MG63 (cell line): ENCODE results near the gene ATP8B1. TPM values are rescaled to one million over a fixed set of nuclear protein-coding genes. Genes with fewer than 3 reads are reported as not detected.
"Not testable (repeated sequence)": the region's sequence is repeated elsewhere in the genome, so short reads cannot be mapped to it uniquely, and the experiment has no call there.

Source experiments
- DNase-seq: peaks from one replicate; pipeline ENCODE4 v3.0.0-alpha.2; 2020
- H3K27me3 ChIP-seq: fragments of 250-450 bp; sonication (Bioruptor Pico); 2 replicates; pipeline ENCODE4 v1.5.1; 2020; ENCODE audit warnings: mild to moderate bottlenecking, moderate library complexity
- H3K36me3 ChIP-seq: fragments of 250-450 bp; sonication (Bioruptor Pico); 2 replicates; pipeline ENCODE4 v1.5.1; 2020; ENCODE audit warnings: mild to moderate bottlenecking, moderate library complexity
- H3K4me3 ChIP-seq: fragments of 250-450 bp; sonication (Bioruptor Pico); 2 replicates; pipeline ENCODE4 v1.5.1; 2020; ENCODE audit warnings: mild to moderate bottlenecking, moderate library complexity
- H3K9me3 ChIP-seq: fragments of 250-450 bp; sonication (Bioruptor Pico); 2 replicates; pipeline ENCODE4 v1.5.1; 2020; ENCODE audit warnings: mild to moderate bottlenecking, moderate library complexity
- total RNA-seq: library from RNA; depleted of rRNA; stranded (reverse); fragments of >200 nt; shearing (Covaris generic); gene quantifications from 2 replicates; pipeline ENCODE4 v1.2.3, GENCODE V29; 2014; ENCODE audit warnings: low replicate concordance; rRNA removed

The ATP8B1 gene
- 61.4 and 68.0 TPM in 2 replicates for total RNA-seq

DNA sequence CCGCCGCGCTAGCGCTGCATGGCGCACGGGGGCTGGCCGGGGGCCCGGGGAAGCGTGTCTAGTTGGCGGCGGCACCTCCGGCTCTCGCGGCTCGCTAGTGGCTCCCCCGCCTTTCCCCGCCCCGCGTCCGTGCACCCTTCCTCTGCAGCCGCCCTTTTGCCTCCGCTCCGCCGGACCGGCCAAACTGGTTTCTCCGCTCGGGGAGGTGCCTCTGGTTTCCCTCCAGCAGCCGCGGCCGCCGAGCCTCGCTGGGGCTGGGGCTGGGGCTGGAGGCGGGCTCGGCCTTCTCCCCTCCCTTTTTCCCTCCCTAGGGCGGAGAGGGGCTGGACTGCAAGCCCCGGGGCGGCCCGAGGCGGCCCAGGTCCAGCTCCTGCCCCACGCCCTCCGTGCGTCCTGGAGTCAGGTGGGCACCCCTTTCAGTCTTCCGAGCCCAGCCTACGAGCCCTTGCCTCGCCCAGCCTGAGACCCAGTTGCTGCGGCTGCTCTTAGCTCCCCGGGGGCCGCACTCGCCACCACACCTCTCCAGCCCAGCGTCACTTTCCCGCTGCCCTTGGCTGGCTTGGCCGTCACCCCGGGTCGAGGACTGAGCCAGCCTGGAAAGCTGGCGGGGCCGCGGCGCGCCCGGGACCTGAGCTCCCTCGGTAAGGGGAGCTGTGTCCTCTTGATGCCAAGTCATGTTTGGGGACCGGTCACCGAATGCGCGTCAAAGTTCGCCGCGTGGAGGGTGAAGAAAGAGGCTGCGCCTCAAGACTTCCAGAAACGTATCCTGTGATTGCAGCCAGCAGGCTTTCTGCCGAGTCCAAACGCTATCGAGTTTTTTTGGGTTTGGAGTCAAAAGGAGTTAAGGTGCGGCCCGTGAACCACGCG, at the start of gene ATP8B1:
Gene ATP8B1, minus strand, starts transcription at position 213 of the 867 bp plus-strand sequence. CDS start 71,508 bp downstream, outside the sequence.
- peaks cover 25% of the 10 kb centered on the region for H3K36me3 ChIP-seq
- peak within 1 kb of the TSS; percentile 89 for H3K4me3 ChIP-seq
- no peaks in the 10 kb centered on the region for H3K9me3 ChIP-seq
- DNase-seq, result peak; percentile 84
- H3K27me3 ChIP-seq, result no peaks in the 10 kb centered on the region

DNA sequence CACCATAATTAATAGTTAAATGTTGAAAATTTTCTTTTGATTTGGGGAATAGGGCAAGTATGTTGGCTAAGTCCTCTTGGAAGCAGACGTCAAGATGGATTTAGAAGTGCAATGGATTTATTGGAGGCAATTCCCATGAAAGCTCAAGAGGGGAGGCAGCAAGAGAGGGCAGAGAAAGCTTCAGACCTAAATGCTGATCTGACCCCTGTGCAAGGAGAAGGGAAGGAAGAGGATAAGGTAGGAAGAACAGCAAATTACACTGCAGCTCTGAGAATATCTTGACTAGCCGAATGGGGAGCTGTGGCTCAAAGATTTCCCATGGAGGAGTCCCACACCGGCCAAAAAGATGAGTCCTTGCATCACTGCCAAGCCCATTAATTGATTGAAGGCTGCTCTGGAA, 46.9 kb upstream of the ATP8B1 start:
- no peaks in the 10 kb centered on the region for H3K36me3 ChIP-seq
- no peak for DNase-seq
- H3K4me3 ChIP-seq, result no peak overlapping the region
- H3K27me3 ChIP-seq, result no peaks in the 10 kb centered on the region
- no peaks in the 10 kb centered on the region for H3K9me3 ChIP-seq

DNA sequence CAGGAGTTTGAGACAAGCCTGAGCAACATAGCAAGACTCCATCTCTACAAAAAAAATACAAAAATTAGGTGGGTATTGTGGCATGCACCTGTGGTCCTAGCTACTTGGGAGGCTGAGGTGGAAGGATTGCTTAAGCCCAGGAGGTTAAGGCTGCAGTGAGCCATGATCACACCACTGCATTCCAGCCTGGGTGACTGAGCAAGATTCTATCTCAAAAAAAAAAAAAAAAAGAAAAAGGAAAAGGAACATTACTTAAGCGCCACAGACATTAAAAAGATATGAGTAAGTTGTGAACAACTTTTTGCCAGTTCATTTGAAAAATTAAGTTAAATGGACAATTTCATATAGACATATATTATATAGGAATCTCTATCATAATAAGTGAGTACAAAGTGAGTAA, 45.3 kb upstream of the ATP8B1 start:
- peak; percentile 4 for DNase-seq

DNA sequence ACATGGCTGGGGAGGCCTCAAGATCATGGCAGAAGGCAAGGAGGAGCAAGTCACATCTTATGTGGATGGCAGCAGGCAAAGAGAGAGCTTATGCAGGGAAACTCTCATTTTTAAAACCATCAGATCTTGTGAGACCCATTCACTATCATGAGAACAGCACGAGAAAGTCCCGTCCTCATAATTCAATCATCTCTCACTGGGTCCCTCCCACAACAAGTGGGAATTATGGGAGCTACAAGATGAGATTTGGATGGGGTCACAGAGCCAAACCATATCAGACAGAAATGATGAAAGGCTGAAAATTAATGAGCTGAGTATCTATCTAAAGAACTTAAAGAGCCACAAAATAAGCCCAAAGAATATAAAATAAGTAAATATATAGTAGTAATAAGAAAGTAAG, 44.3 kb upstream of the ATP8B1 start:
- H3K27me3 ChIP-seq, H3K36me3 ChIP-seq, H3K9me3 ChIP-seq, H3K4me3 ChIP-seq, DNase-seq: not testable (repeated sequence)

More for the DNA sequence above, 45.3 kb upstream of the ATP8B1 start:
- not testable (repeated sequence) for H3K27me3 ChIP-seq, H3K4me3 ChIP-seq, H3K9me3 ChIP-seq, H3K36me3 ChIP-seq

DNA sequence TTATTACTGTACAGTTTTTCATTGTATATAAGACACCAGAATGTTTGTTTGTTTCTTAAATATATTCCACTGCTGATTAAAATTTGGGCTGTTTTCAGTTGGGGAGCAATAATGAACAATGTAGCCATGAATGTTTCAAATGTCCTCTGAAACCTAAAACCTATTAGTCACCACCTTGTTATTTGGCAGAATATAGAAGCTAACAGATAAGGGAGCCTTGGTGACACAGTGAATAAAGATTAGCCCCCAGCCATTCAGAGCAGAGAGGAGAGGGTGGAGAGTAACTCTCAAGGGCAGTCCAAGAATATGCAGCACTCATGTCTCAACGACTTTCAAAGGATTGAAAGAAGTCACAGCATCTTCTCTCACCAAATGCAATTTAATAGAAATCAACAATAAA, 43.1 kb upstream of the ATP8B1 start:
- peak; percentile 50 for DNase-seq
- no peaks in the 10 kb centered on the region for H3K9me3 ChIP-seq

DNA sequence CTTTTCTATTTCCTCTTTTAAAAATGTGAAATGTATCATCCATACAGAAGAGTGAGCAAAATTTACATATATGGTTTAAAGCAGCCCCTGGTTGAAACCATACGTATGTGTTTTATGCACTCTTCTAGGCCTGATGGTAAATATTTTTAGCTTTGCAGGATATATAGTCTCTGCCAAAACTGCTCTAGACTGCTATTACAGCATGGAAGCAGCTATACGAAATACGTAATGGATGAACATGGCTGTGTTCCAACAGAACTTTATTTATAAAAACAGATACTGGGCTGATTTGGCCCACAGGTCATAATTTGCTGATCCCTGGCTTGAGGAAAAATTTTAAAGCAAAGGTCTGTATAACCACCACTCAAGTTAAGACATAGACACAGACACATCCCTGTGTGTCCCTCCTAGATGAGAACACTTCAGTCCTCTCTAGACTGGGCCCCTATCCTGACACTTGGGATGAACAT, 42.5 kb upstream of the ATP8B1 start:
- Histone ChIP-seq H3K9me3 (no peaks in the 10 kb centered on the region), H3K27me3 (no peaks in the 10 kb centered on the region), H3K36me3 (no peaks in the 10 kb centered on the region), H3K4me3 (no peak overlapping the region)
- DNase-seq, result no peak

More for the DNA sequence above, 43.1 kb upstream of the ATP8B1 start:
- no peaks in the 10 kb centered on the region for H3K27me3 ChIP-seq
- no peaks in the 10 kb centered on the region for H3K36me3 ChIP-seq
- no peak overlapping the region for H3K4me3 ChIP-seq

DNA sequence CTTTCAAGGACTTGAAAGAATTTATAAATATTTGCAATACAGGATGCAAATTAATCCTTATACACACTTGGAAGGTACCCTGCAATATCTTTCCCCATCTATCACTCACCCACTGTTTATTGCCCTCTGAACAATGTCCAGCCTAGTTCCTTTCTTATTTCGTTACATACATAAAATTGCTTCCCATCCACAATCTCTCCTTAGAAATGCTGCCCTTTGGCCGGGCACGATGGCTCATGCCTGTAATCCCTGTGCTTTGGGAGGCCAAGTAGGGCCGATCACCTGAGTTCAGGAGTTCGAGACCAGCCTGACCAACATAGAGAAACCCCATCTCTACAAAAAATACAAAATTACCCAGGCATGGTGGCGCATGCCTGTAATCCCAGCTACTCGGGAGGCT, 41.2 kb upstream of the ATP8B1 start:
- no peak overlapping the region for H3K4me3 ChIP-seq

DNA sequence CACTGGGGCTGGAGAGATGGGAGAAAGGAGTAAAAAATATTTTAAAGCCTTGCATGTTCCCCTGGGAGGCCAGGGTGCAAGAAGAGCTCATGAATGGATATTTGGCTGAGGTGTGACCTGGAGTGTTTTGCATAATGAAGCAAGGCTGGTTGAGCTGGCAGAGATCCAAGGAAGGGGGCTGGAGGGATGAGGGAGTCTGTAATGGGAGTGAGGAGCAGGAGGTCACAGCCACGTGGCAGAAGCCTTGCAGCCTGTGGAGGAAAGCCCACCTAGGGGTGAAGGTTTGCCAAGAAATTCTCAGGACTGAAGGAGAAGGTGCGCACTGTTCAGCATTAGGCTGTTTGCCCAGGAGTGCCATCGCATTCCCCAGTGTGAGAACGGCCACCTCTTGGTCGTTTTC, 40.3 kb upstream of the ATP8B1 start:
- no peak overlapping the region for H3K4me3 ChIP-seq
- H3K9me3 ChIP-seq, result no peaks in the 10 kb centered on the region
- H3K36me3 ChIP-seq, result no peaks in the 10 kb centered on the region
- no peaks in the 10 kb centered on the region for H3K27me3 ChIP-seq
- no peak for DNase-seq

More for the DNA sequence above, 41.2 kb upstream of the ATP8B1 start:
- Histone ChIP-seq H3K9me3 (no peaks in the 10 kb centered on the region), H3K36me3 (no peaks in the 10 kb centered on the region), H3K27me3 (no peaks in the 10 kb centered on the region)
- DNase-seq, result no peak

DNA sequence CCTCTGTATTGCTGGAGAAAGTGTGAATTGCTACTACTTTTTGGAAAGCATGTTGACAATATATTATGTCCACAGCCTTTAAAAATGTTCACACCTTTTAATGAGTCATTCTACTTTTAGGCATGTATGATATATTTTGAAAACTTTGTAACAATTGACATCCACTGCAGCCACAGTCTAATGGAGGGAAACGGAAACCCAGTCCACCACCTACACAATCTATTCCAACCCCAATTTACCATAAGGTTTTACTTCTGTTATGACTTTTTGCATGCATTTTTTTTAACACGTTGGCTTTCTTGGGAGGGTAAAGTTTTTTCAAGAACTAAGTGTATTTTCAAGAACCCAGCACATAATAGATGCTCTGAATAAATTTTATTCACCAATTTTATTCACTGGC, 38.5 kb upstream of the ATP8B1 start:
- Histone ChIP-seq H3K9me3 (no peaks in the 10 kb centered on the region), H3K27me3 (no peaks in the 10 kb centered on the region), H3K4me3 (no peak overlapping the region), H3K36me3 (no peaks in the 10 kb centered on the region)
- DNase-seq, result no peak

DNA sequence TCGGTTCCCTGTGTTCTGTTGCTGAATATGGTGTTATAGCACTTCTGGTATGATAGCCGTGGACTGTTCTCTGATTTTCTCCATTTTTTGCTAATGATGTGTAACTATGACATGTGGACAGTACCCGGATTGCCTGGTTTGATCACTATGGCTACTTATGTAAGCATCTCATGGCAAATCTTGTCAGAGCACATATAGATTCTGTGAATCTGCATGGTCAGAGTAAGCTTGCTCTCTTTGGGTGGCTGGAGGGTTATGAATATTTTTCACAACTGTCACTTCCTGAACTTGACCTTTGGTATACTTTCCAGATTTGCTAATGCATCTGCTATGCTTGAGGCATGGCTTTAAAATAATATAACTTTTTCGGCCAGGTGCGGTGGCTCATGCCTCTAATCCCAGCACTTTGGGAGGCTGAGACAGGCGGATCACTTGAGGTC, 36.8 kb upstream of the ATP8B1 start:
- DNase-seq, result peak; percentile 58
- H3K9me3 ChIP-seq, result no peaks in the 10 kb centered on the region
- no peaks in the 10 kb centered on the region for H3K27me3 ChIP-seq
- H3K36me3 ChIP-seq, result no peaks in the 10 kb centered on the region
- no peak overlapping the region for H3K4me3 ChIP-seq

DNA sequence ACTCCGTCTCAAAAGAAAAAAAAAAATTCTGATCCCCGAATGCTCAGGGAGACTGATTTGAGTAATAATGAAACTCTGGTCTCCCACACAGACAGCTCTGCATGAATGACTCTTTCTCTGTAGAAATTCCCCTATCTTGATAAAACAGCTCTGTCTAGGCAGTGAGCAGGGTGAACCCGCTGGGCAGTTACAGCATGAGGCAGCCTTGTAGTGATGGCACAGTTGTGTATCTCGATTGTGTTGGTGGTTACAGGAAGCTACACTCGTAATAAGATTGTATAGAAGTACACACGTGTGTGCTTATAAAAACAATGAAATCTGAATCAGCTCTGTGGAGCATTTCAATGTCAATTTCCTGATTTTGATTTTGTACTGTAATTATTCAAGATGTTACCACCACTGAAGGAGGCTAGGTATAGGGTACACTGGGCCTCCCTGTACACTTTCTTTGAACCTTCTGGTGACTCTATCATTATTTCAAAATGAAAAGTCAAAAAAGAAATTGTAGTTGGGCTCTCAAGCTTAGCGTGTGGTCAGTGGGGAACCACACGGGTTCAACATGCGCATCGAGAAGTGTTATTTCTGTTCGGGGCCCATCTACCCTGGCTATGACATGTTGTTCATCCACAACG, 34.9 kb upstream of the ATP8B1 start:
- H3K4me3 ChIP-seq, result no peak overlapping the region
- H3K27me3 ChIP-seq, result no peaks in the 10 kb centered on the region
- no peaks in the 10 kb centered on the region for H3K36me3 ChIP-seq
- H3K9me3 ChIP-seq, result no peaks in the 10 kb centered on the region
- no peak for DNase-seq

DNA sequence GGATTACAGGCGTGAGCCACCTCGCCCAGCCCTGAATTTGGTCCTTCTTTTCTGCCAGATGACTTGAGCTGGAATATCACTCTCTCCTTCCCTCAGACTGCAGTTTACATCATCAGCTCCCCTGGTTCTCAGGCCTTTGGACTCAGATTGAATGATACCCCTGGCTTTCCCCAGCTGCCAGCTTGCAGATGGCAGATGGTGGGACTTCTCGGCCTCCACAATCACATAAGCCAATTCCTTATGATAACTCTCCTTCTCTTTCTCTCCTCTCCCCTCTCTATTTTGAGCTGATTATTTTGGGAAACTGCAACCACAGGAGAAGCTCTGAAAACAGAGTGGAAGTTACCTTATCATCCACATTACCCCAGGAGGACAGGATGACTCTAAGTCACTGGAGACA, 33.4 kb upstream of the ATP8B1 start:
- no peak overlapping the region for H3K4me3 ChIP-seq
- DNase-seq, result no peak

DNA sequence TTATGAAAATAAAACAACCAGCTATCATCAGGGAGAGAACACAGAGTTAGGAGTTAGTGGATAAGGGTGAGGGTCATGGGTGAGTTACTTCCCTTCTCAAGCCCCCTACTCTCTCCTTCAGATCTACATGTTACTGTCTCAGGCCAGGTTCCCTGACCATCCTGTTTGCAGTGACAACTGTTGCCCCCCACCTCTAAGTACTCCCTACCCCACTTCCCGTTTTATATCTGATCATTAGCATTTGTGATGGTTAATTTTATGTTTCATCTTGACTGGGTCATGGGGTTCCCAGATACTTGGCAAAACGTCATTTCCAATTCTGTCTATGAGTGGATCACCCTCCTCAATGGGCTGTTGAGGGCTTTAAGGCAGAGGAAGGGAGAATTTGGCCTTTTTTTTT, 32.8 kb upstream of the ATP8B1 start:
- no peaks in the 10 kb centered on the region for H3K27me3 ChIP-seq
- H3K4me3 ChIP-seq, result no peak overlapping the region
- peaks cover 4% of the 10 kb centered on the region; the same call in 1 of the 2 replicates for H3K9me3 ChIP-seq
- DNase-seq, result no peak
- no peaks in the 10 kb centered on the region for H3K36me3 ChIP-seq

More for the DNA sequence above, 33.4 kb upstream of the ATP8B1 start:
- H3K27me3 ChIP-seq, result no peaks in the 10 kb centered on the region
- peaks cover 4% of the 10 kb centered on the region; the same call in 1 of the 2 replicates for H3K9me3 ChIP-seq
- H3K36me3 ChIP-seq, result no peaks in the 10 kb centered on the region

DNA sequence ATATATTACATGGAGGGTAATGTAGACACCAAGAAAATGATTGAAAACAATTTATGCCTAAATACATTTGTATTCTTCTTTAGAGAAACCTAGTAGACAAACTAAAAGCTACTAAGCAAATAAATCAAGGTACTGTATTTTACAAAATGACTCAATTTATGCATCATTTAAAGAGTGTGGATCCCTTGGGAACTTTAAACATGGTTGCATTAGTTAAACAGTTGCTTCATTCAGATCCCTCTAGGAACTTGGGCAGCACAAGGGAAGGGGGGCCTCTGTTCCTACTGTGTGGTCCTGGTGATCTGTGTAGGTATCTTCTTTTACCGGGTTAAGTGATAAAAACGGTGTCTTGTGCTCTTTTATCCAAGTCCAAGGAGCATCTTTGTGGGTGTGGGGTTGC, 31.5 kb upstream of the ATP8B1 start:
- Histone ChIP-seq H3K4me3 (no peak overlapping the region), H3K9me3 (peaks cover 4% of the 10 kb centered on the region; the same call in 1 of the 2 replicates), H3K27me3 (no peaks in the 10 kb centered on the region), H3K36me3 (no peaks in the 10 kb centered on the region)
- no peak for DNase-seq

DNA sequence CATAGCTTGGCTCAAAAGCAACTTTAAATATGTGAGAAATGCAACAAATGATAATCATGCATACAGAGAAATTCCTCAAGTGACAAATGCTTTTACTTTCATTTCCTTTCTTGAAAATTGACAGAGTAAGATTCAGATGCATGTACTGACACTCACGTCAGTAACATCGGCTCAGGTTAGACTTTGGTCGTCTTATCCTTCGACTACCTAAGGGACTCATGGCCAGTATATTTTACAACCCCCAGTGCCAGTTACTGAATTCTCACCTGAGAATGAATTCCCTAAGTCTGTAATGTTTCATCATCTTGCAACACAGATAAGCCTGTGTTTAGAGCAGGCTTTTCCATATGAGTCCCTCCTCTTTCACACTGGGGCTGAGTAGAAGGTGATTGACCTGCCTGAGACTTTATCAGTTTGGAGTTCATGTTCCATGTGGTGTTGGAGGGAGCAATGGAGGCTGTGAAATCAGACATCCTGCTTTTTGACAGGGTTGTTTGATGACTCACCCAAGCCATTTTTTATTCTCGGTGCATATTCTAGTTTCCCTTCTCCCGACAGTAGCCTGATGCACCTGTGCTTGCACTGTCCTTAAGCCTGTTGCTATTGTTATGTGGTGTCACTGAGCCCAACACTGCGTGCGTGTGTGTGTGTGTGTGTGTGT, 30.5 kb upstream of the ATP8B1 start:
- Histone ChIP-seq H3K4me3 (no peak overlapping the region), H3K9me3 (peaks cover 4% of the 10 kb centered on the region; the same call in 1 of the 2 replicates), H3K36me3 (no peaks in the 10 kb centered on the region), H3K27me3 (no peaks in the 10 kb centered on the region)
- DNase-seq, result no peak

DNA sequence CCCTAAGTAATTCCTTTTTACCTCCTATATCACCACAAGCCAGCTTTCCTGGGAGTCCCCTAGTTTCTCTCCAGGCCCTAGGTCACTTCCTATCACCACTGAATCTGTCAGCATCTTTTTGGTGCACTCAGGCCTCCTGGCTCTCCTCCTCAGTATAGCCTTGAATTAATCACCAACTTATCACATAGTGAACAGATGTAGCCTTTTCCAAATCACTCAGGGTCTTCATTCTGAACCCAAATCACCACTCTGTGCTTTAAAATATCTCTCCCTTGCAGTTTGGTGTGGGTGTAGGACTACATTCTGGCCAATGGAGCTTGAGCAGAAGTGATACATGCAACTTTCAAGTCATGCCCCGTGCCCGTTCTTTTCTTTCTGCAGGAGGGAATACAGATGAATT, 29.6 kb upstream of the ATP8B1 start:
- H3K9me3 ChIP-seq, result peaks cover 4% of the 10 kb centered on the region; the same call in 1 of the 2 replicates
- no peaks in the 10 kb centered on the region for H3K27me3 ChIP-seq
- H3K36me3 ChIP-seq, result no peaks in the 10 kb centered on the region
- no peak overlapping the region for H3K4me3 ChIP-seq
- DNase-seq, result no peak
